Cortex of kidney (tissue), 1 donor: ENCODE results near the gene TMX2.

ENCODE experiments used
- DNase-seq: peaks from one replicate; lab custom pipeline; 2025; lab: John Stamatoyannopoulos, UW

The TMX2 gene

GRCh38 chr11:57764972-57765371 is 52.6 kb downstream of the TMX2 start:
- DNase-seq: no peak

GRCh38 chr11:57770793-57771192 is 58.4 kb downstream of the TMX2 start:
- DNase-seq: no peak

GRCh38 chr11:57771365-57771764 is 59.0 kb downstream of the TMX2 start:
- no peak for DNase-seq

- no peak for DNase-seq
Observed at GRCh38 chr11:57772562-57772961, 60.2 kb downstream of the TMX2 start.

GRCh38 chr11:57773026-57773598 is 60.7 kb downstream of the TMX2 start:
- DNase-seq: no peak

- no peak for DNase-seq
Observed at GRCh38 chr11:57775491-57775890, 63.1 kb downstream of the TMX2 start.

GRCh38 chr11:57776031-57776521 is 63.7 kb downstream of the TMX2 start:
- DNase-seq: no peak

GRCh38 chr11:57776577-57777210 is 64.3 kb downstream of the TMX2 start:
- no peak for DNase-seq

GRCh38 chr11:57777969-57778317 is 65.5 kb downstream of the TMX2 start:
- no peak for DNase-seq

- DNase-seq: no peak
Observed at GRCh38 chr11:57778318-57779037, 66.1 kb downstream of the TMX2 start.

- no peak for DNase-seq
Observed at GRCh38 chr11:57779276-57779675, 66.9 kb downstream of the TMX2 start.

GRCh38 chr11:57781529-57781943 is 69.1 kb downstream of the TMX2 start:
- no peak for DNase-seq

- no peak for DNase-seq
Observed at GRCh38 chr11:57785072-57785471, 72.7 kb downstream of the TMX2 start.

- DNase-seq: no peak
Observed at GRCh38 chr11:57786436-57786835, 74.0 kb downstream of the TMX2 start.

- DNase-seq: no peak
Observed at GRCh38 chr11:57787006-57787604, 74.7 kb downstream of the TMX2 start.

- no peak for DNase-seq
Observed at GRCh38 chr11:57787920-57788702, 75.7 kb downstream of the TMX2 start.

- no peak for DNase-seq
Observed at GRCh38 chr11:57788703-57789088, 76.3 kb downstream of the TMX2 start.
